ENCODE measurements around the gene STK11.
A peak's percentile ranks its signal among the peaks of the same experiment; 100 is the strongest.

Gene STK11

DNA sequence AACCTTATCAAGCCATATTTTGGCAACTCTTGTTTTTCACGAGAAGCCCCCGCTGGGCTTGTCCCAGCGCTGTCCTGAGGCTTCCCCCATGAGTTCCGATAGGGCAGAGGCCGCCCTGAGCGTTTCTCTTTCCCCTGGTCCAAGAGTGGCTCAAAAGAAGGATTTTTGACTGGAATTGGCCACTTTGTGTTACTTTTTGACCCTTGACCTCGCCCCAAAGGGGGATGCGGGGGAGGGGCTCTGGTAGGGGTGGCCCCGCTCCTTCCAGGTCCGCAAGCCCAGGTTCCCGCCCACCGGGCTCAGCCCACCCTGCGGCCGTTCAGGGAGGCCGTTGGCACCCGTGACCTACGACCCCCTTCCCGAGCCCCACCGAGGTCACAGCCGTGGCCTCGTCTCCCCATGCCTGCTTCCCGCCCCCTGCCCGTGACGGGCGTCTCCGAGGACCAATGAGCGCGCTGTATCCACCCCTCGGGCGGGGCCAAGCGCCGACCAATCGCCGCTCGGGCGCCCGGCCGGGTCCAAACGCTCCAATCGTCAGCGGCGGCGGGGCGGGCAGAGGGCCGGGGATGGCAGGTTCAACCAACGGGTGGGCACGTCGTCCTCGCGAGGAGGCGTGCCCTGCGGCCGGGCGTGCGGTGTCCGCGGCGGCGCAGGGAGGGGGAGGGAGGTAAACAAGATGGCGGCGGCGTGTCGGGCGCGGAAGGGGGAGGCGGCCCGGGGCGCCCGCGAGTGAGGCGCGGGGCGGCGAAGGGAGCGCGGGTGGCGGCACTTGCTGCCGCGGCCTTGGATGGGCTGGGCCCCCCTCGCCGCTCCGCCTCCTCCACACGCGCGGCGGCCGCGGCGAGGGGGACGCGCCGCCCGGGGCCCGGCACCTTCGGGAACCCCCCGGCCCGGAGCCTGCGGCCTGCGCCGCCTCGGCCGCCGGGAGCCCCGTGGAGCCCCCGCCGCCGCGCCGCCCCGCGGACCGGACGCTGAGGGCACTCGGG is at the start of gene STK11:
TSS of gene STK11 (plus strand) at position 665 of the 986 bp plus-strand sequence. CDS start 1,136 bp downstream, outside the sequence.
- DNase-seq (ENCODE audit: low spot score): peak; percentile 98

DNA sequence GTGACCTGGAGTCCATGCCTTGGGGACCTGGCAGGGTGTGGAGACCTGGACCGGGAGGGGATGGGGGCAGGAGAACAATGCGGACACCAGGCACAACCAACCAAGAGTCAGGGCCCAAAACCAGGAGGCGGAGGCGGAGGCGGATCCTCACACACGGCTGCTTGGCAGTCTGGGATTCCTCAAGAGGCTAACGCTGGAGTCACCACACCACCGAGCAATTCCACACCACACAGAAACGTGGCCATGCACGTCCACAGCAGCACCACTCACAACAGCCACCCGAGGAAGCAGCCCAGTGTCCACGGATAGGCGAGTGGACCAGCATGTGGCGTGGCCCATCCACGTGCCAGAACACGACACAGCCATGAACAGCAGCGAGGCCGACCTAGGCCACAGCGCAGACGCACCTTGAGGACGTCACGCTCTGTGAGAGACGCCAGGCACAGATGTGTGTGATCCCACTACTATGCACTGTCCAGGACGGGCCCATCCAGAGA is 49.2 kb upstream of the STK11 start:
- DNase-seq (ENCODE audit: low spot score): no peak

- DNase-seq (ENCODE audit: low spot score): no peak
Measured at GRCh38 chr19:1156830-1157615, 48.6 kb upstream of the STK11 start.

DNA sequence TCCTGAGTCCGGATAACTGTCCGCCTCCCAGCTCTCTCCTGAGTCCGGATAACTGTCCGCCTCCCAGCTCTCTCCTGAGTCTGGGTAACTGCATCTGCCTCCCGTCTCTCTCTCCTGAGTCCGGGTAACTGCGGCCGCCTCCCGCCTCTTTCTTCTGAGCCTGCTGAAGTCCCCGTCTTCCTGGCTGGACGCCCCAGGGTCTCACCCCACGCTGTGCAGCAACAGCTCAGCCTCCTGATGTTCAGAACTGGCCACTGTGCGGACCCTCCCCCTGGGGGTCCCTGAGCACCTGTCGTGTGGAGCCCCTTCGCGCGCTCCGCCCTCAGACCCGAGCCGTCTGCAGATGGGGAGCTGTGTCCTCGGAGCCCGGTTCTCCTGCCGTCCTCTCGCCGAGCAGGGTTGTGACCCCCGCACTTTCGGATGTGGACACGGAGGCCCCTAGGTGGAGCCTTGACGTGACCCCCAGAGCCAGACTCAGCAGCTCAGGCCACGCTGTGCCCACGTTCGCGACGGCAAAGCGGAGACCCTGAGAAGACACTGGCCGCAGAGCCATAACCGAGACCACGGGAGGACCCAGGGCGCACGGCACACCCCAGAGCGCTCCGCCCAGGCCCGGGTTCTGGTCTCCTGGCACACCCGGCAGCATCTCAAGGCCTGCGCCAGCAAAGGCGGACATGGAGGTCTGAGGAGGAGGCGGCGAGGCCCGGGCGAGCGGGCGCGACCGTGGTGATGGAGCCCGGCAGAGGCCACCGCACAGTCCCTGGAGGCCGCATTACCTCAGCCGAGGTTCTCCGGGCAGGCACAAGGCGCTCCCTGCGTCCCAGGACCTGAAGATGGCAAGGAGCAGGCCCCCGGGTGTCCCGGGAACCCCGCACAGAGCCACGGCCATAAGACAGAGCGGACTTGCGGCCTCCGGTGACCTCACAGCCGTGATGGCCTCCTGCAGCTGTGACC is 47.4 kb upstream of the STK11 start:
- DNase-seq (ENCODE audit: low spot score): no peak

DNA sequence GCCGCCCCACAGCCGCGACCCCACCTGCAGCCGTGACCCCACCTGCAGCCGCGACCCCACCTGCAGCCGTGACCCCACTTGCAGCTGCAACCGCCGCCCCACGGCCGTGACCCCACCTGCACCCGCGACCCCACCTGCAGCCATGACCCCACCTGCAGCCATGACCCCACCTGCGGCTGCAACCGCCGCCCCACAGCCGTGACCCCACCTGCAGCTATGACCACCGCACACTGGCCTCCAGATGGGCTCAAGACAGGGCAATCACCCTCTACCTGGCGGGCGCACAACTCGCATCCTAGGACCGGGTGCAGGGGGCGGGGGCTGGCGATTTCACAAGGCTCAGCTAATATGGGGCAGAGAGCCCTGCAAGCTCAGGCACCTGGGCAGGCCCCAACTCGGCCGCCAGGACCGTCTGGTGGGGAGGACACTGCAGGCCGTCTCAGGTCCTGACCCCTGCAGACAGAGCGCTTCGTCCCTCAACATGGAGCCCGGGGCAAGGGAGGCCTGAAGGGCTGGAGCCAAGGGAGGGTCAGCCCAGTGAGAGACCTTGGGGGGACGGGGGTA is 46.6 kb upstream of the STK11 start:
- no peak for DNase-seq (ENCODE audit: low spot score)

GRCh38 chr19:1159864-1160595 is 45.5 kb upstream of the STK11 start:
- no peak for DNase-seq (ENCODE audit: low spot score)

- no peak for DNase-seq (ENCODE audit: low spot score)
Measured at GRCh38 chr19:1161716-1162115, 43.9 kb upstream of the STK11 start.

DNA sequence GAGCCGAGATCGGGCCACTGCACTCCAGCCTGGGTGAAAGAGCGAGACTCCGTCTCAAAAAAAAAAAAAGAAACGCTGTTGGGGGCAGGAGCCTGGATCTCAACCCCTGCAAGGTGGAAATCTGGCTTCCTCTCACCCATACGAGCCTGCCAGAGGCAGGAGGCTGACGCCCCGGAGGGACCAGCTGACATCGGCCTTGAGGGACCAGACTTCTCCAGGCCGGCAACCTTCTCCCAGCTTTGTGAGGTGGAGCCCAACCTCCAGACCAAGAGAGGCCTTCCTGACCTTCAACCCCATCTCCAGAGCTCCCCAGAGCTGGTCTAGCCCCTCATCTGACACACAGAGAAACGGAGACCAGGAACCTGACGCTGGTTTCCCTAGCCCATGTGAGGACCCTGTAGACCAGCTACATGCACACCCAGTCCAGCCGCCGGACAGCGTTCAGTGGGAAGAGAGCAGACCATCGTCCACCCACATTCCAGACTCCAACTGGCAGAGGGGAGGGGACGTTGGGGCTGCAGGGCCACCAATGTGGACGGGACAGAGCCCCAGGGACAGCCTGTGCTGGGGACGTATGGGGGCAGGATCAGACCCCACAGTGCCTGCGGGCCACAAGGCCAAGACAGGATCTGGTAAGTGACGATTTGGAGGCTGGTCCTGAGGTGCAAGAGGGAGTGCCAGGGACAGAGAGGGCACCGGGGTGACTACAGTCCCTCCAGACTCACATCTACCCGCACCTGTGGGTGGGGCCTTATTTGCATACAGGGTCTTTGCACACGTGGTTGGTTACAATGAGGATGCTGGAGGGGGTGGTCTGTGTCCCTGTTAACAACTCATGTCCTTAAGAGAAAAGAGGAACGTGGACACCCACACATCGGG is 42.9 kb upstream of the STK11 start:
- DNase-seq (ENCODE audit: low spot score): no peak

- no peak for DNase-seq (ENCODE audit: low spot score)
Measured at GRCh38 chr19:1163283-1163933, 42.2 kb upstream of the STK11 start.

- no peak for DNase-seq (ENCODE audit: low spot score)
Measured at GRCh38 chr19:1163934-1164683, 41.5 kb upstream of the STK11 start.

DNA sequence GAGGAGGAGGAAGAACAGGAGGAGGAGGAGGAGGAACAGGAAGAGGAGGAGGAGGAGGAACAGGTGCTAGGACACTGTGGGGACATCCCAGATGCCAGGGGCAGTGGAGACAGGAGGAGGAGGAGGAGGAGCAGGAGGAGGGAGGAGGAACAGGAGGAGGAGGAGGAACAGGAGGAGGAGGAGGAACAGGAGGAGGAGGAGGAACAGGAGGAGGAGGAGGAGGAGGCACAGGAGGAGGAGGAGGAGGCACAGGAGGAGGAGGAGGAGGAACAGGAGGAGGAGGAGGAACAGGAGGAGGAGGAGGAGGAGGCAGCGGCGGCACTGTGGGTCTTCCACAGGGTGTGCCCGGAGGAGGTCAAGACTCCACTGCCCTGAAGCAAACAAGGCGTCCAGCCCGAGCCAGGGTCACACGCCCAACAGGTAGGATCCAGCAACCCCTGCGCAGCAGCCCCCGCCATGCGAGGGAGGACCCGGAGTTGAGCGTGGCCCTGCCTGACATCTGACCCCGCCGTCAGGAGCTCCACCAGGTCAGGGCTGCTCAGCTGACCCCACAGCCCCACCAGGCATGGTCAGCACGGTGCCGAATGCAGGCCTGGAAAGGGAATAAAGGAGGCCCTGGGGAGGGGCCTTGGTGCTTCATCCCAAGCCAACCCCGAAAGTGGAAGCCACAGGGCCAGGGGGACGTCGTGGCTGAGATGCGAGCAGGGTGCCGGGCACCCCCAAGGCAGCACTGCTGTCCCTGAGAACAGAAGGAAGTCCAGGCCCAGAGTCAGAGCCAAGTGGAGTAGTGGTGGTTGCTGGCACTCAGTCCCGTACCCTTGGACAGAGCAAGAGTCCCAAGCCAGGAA is 40.7 kb upstream of the STK11 start:
- DNase-seq (ENCODE audit: low spot score): no peak

DNA sequence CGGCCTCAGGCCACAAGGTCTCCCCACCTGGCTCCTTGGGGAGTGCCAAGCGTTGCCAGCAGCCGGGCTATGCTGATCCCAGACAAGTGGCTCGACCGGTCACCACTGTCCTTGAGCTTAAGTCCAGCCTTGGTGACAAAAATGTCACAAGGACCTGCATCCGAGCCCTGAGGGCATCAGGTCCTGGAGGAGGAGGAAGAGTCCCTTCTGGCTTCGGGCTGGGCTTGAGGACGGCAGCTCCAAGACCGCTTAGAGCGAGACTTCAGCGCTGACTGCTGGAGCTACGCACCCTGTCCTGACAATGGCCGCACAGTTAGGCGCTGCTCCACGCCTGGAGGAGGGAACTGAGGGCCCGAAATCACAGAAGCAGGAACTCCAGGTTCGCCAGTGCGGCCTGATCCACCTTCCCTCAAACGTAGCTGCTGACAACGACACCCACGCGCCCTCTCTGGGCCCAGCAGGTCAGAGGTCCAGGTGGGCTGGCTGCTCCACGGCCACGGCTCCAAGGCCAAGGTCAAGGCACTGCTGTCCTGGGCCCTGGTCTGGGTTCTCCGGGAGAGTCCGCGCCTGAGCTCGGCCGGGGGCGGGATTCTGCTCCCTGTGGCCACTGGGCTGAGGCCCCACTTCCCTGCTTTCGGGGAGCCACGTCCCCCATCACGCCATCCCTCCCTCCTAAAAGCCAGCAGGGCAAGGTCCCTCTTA is 38.6 kb upstream of the STK11 start:
- no peak for DNase-seq (ENCODE audit: low spot score)

DNA sequence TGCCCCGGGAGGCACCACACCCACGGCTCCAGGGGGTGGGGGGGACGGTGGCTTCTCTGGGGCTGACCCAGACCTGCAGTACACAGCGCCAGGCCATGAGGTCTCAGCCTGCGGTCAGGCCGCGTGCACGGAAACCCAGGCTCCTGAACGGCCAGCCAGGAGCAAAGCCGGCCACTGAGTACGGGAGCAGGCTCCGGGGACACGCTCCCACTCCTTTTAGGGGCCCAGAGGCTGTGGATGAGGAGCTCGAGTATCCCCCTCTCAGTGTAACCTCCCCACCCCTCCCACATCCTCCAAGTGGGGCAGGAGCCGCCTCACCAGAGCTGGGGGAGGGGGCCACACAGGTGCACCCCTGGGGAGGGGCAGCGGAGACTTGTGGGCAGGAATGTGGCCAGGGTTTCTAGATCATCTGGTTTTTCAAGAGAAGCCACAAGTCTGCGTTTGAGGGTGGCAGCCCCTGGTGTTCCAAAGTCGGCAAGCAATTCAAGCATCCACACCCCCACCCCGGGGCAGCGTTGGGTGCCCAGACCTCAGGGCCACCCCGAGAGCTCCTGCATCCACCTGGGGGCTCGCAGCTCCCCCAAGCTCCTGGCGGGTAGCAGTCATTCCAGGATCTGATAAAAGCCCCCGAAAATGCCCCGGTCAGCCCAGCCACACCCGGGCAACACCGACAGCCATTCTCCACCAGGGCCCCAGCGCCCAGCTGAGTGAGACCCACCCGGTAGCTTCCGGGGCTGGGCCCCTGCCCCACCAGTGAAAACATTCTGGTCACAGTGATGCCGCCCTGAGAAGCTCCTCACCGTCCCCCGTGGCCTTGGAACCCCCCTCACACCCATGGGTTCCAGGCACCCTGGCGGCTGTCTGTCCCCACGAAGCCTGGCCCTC is 37.6 kb upstream of the STK11 start:
- no peak for DNase-seq (ENCODE audit: low spot score)

DNA sequence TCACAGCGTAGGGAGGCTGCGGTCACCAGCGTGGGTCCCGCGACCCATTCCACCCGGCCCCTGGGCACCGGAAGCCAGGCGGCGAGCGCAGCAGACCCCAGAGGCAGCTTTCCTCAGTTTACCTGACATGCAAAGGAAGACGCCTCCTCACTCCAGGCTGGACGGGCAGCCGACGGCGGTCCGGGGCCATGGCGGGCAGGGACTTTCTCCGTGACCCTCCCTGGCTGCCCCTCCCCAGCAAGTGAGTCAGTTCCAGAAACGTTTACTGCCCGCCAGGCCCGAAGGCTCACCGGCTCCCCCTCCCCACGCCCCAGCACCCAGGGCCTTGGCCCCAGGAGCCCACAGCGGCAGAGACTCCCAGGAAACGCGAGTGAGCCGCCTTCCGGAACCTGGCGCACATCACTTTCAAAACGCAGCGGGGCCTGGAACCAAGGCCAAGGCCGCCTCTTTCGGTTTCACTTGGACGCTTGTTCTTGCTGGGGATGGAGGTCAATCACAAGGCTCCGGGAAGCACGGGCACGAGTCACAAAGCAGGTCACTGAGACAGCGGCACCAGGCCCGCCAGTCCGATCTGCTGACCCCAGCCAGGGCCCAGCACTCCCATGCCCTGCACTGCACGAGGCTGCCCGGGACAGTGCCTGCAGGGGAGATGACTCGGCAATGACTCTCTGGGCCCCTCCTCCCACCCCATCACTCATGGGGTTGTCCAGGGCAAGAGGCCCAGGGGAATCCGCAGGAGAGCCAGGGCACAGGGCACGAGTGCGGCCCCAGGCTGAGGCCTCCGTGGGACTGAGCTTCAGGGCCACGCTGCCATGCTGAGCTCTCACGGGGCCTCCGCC is 36.8 kb upstream of the STK11 start:
- DNase-seq (ENCODE audit: low spot score): no peak

GRCh38 chr19:1169411-1169791 is 36.2 kb upstream of the STK11 start:
- no peak for DNase-seq (ENCODE audit: low spot score)
